CD14-positive monocyte (primary cell): Measurements from ENCODE around the gene BZW1. TPM values are rescaled to one million over a fixed set of nuclear protein-coding genes. Genes with fewer than 3 reads are reported as not detected.

Source experiments
- DNase-seq, 3 donors: peaks; one replicate each; pipeline ENCODE4 v3.0.0-alpha.2; 2011 to 2022
- H2AFZ ChIP-seq: 2 replicates; pipeline ENCODE4 v1.6.0; 2012; ENCODE audit warnings: mild to moderate bottlenecking, low read depth, low read length, inconsistent platforms; ENCODE audit not compliant: insufficient read depth, poor library complexity, severe bottlenecking
- H3K27ac ChIP-seq, 2 donors: 1 replicate in 1 of 2; 2 replicates in 1 of 2; pipeline ENCODE4 v1.5.1; 2012 to 2013; ENCODE audit warnings: low read length in 2 of 2, control low read depth in 1 of 2, inconsistent platforms in 1 of 2, low read depth in 1 of 2, mild to moderate bottlenecking in 1 of 2
- H3K27me3 ChIP-seq, 2 donors: one replicate each; pipeline versions ENCODE4 v1.6.0 to v1.6.1; 2011 to 2013; ENCODE audit warnings: low read length in 2 of 2; ENCODE audit not compliant: control insufficient read depth in 2 of 2, insufficient read depth in 2 of 2
- H3K36me3 ChIP-seq, 2 donors: replicated peaks in 1 of 2; 1 replicate in 1 of 2; 2 replicates in 1 of 2; pipeline versions ENCODE4 v1.5.1 to v1.6.1; 2012 to 2013; ENCODE audit warnings: low read length in 2 of 2, control low read depth in 1 of 2, inconsistent platforms in 1 of 2, mild to moderate bottlenecking in 1 of 2; ENCODE audit not compliant: insufficient read depth in 2 of 2, control insufficient read depth in 1 of 2
- H3K4me1 ChIP-seq, 2 donors: 1 replicate in 1 of 2; 2 replicates in 1 of 2; pipeline versions ENCODE4 v1.5.1 to v1.6.1; 2012 to 2013; ENCODE audit warnings: low read length in 2 of 2, control low read depth in 1 of 2, inconsistent platforms in 1 of 2, mild to moderate bottlenecking in 1 of 2, moderate library complexity in 1 of 2; ENCODE audit not compliant: insufficient read depth in 2 of 2, control insufficient read depth in 1 of 2
- H3K4me2 ChIP-seq: replicated peaks from 2 replicates; pipeline ENCODE3; 2012; ENCODE audit warnings: low read length, moderate library complexity, mild to moderate bottlenecking; ENCODE audit not compliant: poor library complexity, severe bottlenecking; ENCODE audit errors: extremely low read depth
- H3K4me3 ChIP-seq, 3 experiments: fragments of 200-600 bp in 1 of 3; sonication (generic) in 1 of 3; replicated peaks in 1 of 3; 1 replicate in 2 of 3; 2 replicates in 1 of 3; pipeline ENCODE4 v1.5.1; 2011 to 2013; ENCODE audit warnings: low read length in 3 of 3, mild to moderate bottlenecking in 3 of 3, control low read depth in 2 of 3, low read depth in 2 of 3, inconsistent platforms in 1 of 3, moderate library complexity in 1 of 3
- H3K79me2 ChIP-seq: 2 replicates; pipeline ENCODE4 v1.6.0; 2012; ENCODE audit warnings: mild to moderate bottlenecking, control low read depth, inconsistent platforms, low read length, moderate library complexity; ENCODE audit not compliant: insufficient read depth
- H3K9ac ChIP-seq: 2 replicates; pipeline ENCODE4 v1.6.0; 2017; ENCODE audit warnings: low read length, mild to moderate bottlenecking; ENCODE audit not compliant: insufficient read depth, poor library complexity, severe bottlenecking
- H3K9me3 ChIP-seq, 2 donors: replicated peaks in 1 of 2; 1 replicate in 1 of 2; 2 replicates in 1 of 2; pipeline versions ENCODE4 v1.5.1 to v1.6.1; 2012 to 2013; ENCODE audit warnings: low read length in 2 of 2, control low read depth in 1 of 2; ENCODE audit not compliant: control insufficient read depth in 1 of 2, insufficient read depth in 1 of 2
- H4K20me1 ChIP-seq: 2 replicates; pipeline ENCODE4 v1.6.0; 2012; ENCODE audit warnings: mild to moderate bottlenecking, low read length, control low read depth, moderate library complexity; ENCODE audit not compliant: insufficient read depth
- H3K27ac Mint-ChIP-seq, 7 donors: one replicate each; pipeline ENCODE4 v1.8.0; 2020; ENCODE audit warnings: mild to moderate bottlenecking in 7 of 7, mixed read lengths in 7 of 7, moderate library complexity in 6 of 7, inconsistent platforms in 2 of 7
- H3K27me3 Mint-ChIP-seq, 3 donors: one replicate each; pipeline ENCODE4 v1.8.0; 2021 to 2022; ENCODE audit warnings: low read depth in 3 of 3, mild to moderate bottlenecking in 3 of 3, mixed read lengths in 3 of 3, moderate library complexity in 3 of 3, inconsistent platforms in 1 of 3
- H3K36me3 Mint-ChIP-seq, 2 donors: one replicate each; pipeline ENCODE4 v1.8.0; 2020; ENCODE audit warnings: mixed read lengths in 2 of 2, inconsistent platforms in 1 of 2, mild to moderate bottlenecking in 1 of 2
- H3K4me1 Mint-ChIP-seq: one replicate; pipeline ENCODE4 v1.8.0; 2020; ENCODE audit warnings: mild to moderate bottlenecking, mixed read lengths
- H3K4me3 Mint-ChIP-seq, 2 donors: one replicate each; pipeline ENCODE4 v1.8.0; 2020; ENCODE audit warnings: mild to moderate bottlenecking in 2 of 2, mixed read lengths in 2 of 2, moderate library complexity in 1 of 2
- H3K9me3 Mint-ChIP-seq, 7 donors: one replicate each; pipeline ENCODE4 v1.8.0; 2020 to 2022; ENCODE audit warnings: mixed read lengths in 7 of 7, mild to moderate bottlenecking in 6 of 7, moderate library complexity in 6 of 7, inconsistent platforms in 2 of 7
- CTCF ChIP-seq: fragments of 200-600 bp; IDR thresholded peaks from one replicate; pipeline ENCODE4 v1.8.0; 2022; ENCODE audit warnings: antibody characterized with exemption, mild to moderate bottlenecking
- WGBS: methylation state at CpG from one replicate; pipeline ENCODE4 v1.1.5; 2013; ENCODE audit warnings: missing lambda C conversion rate; ENCODE audit not compliant: insufficient coverage; 5-methylcytosine and 5-hydroxymethylcytosine counted together
- intact Hi-C, 2 donors: fragments of 100-400 bp; cut with micrococcal nuclease; formaldehyde crosslinking; loops; one replicate each; pipeline versions ENCODE4 v1.15.0 to v1.15.1; 2023
- polyA plus RNA-seq, 3 donors: library from polyadenylated mRNA; depleted of rRNA in 1 of 3; unstranded in 2 of 3; stranded (reverse) in 1 of 3; fragments of 300-500 nt in 2 of 3; fragments of >200 nt in 1 of 3; fragmentation: Illumina TruSeq in 2 of 3; gene quantifications; 1 replicate in 2 of 3; 2 replicates in 1 of 3; pipeline ENCODE4 v1.2.3, GENCODE V29; 2012 to 2021

Gene BZW1
- polyA plus RNA-seq, 3 donors, result 58.0 to 221 (median 202) TPM

DNA sequence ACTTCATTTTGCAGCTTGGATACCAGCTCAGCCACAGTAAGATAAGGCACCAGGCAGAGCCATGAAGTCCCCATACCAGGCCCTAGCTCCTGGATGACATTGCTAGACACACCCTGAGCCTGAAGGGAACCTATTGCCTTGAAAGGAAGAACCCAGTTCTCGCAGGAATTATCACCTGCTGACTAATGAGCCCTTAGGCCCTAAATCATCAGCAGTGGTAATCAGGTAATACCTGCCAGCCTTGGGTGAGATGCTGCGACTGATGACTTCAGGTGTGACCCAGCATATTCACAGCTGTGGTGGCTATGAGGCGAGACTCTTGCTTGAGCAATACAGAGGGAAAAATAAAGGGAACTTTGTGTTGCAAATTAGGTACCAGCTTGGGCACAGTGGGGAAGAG is 27.8 kb downstream of the BZW1 start:
- H3K79me2 ChIP-seq, result no peaks in the 10 kb centered on the region
- TF ChIP-seq CTCF, result no peak
- no peak overlapping the region for H3K27ac Mint-ChIP-seq
- DNase-seq, result no peak
- H3K36me3 ChIP-seq, result no peaks in the 10 kb centered on the region
- H3K4me1 ChIP-seq, result no peaks in the 10 kb centered on the region
- no peaks in the 10 kb centered on the region for H3K36me3 Mint-ChIP-seq
- no peaks in the 10 kb centered on the region for H4K20me1 ChIP-seq
- peaks cover 10 to 38% (median 18%) of the 10 kb centered on the region in 7 donors for H3K9me3 Mint-ChIP-seq
- H3K9me3 ChIP-seq, result peaks cover 14 to 24% of the 10 kb centered on the region in 2 donors
- no peak overlapping the region for H2AFZ ChIP-seq
- intact Hi-C loops, result no loop called here
- no peak overlapping the region for H3K4me3 ChIP-seq
- no peak overlapping the region for H3K9ac ChIP-seq
- H3K27ac ChIP-seq, result no peak overlapping the region
- 81% methylated on average over 3 of the region's 3 CpGs for WGBS
- H3K4me3 Mint-ChIP-seq, result no peak overlapping the region
- peaks cover 2 to 6% (median 4%) of the 10 kb centered on the region in 3 donors for H3K27me3 Mint-ChIP-seq
- H3K4me2 ChIP-seq, result no peak overlapping the region
- H3K4me1 Mint-ChIP-seq, result no peaks in the 10 kb centered on the region
- H3K27me3 ChIP-seq, result no peaks in the 10 kb centered on the region

DNA sequence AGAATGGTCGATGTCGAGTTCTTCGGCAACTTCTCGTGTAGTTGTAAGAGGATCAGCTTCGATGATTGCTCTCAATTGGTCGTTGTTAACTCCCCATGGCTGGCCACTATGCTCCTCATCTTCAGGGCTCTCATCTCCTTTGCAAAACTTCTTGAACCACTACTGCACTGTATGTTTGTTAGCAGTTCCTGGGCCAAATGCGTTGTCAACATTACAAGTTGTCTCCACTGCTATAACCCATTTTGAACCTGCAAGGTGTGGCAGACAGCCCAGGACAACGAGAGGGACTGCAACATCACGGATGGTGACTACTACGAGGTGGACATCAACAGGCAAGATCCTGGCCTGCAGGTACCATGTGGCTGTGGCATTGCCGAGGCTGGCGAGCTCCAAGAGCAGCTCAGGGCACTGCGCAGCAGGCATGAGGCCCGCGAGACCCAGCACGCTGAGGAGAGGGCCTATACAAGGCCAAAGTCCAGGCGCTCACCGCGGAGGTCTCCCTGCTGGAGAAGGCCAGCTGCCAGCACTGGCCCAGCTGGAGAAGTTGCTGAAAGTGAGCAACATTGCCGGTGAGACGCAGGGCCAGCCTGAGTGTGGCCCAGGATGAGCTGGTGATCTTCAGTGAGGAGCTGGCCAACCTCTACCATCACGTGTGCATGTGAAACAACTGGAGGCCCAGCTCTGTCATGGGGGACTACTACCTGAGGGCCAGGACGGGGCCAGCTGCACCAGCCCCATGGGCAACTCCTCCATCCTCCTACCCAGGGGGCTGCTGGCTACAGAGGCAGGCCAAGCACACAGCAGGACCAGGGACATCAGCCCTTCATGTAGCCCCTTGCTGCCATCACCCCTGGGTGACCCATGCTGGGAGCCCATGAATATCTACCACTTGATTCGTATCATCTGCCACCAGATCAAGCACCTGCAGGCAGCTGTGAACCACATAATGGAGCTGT is 32.6 kb downstream of the BZW1 start:
- no peak overlapping the region for H3K27ac Mint-ChIP-seq
- Histone ChIP-seq H4K20me1 (no peaks in the 10 kb centered on the region), H3K4me1 (no peaks in the 10 kb centered on the region), H3K36me3 (no peaks in the 10 kb centered on the region), H3K27me3 (no peaks in the 10 kb centered on the region), H3K4me3 (no peak overlapping the region), H3K79me2 (no peaks in the 10 kb centered on the region), H3K4me2 (no peak overlapping the region), H3K27ac (no peak overlapping the region), H3K9me3 (no peaks in the 10 kb centered on the region), H2AFZ (no peak overlapping the region), H3K9ac (no peak overlapping the region)
- no peak for DNase-seq
- no peak for TF ChIP-seq CTCF
- 98% methylated on average over 20 of the region's 24 CpGs for WGBS
- H3K4me3 Mint-ChIP-seq, result no peak overlapping the region
- peaks cover 0 to 4% (median 0%) of the 10 kb centered on the region in 7 donors for H3K9me3 Mint-ChIP-seq
- peaks cover 2% of the 10 kb centered on the region for H3K4me1 Mint-ChIP-seq
- intact Hi-C loops, result no loop called here
- H3K36me3 Mint-ChIP-seq, result no peaks in the 10 kb centered on the region
- peaks cover 2 to 8% (median 6%) of the 10 kb centered on the region in 3 donors for H3K27me3 Mint-ChIP-seq
